Measurements from ENCODE around the gene PARS2.

PARS2 gene

DNA sequence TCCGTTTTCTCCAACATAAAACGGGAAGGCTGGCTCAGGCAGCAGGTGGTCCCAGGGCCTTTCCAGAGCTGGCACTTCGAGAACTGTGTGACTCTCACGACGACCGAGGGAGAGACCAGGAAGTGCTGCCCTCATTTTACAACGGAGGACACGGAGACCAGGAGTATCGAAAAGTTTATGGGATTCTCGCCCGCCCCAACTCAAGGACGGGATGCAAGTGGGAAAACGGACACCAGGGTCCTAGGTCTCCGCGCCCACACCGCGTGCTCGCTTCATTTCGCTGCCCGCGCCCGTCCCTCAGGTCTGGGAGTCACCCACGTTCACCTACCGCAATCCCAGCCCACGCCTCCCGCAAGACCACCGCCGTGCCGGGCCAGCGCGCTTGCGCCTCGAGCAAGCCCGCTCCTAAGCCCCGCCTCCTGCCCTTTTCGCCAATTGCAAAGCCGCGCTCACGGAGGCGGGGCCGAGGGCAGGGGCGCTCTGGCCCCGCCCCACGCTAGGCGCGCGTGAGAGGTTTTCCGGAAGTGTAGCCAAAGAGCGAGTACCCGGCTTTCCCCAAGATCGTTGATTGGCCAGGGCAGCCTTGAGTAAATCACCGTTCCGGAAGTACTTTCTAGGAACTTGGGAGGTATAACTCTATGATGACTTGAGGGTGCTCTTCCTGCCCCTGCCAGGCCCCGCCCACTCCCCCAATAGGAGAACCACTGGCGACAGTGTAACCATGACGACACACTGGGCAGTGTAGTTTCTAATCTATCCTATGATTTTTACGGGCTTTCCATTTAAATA lies at the start of gene PARS2:
TSS of gene PARS2 (minus strand) at position 391 of the 789 bp plus-strand sequence. CDS start 5,362 bp downstream, outside the sequence.
- peak; percentile 99 for DNase-seq (ENCODE audit: low spot score)

DNA sequence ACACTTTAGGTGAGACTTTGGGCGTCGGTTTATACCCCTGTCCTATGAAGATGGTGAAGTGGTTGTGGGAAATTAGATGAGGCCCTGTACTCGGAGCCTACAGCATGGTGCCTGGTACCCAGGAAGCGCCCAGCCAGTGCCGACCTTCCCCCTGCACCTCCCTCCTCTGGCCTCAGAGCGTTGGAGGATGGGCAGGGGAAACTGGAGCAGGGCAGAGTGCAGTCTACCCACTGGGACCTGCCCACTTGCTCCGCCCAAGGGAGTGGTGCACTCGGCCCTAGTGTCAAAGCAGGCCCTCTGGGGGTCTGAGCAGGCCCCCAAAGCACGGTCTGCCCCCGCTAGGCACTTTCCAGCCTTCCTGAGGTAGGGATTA lies 49.8 kb upstream of the PARS2 start:
- no peak for DNase-seq (ENCODE audit: low spot score)

DNA sequence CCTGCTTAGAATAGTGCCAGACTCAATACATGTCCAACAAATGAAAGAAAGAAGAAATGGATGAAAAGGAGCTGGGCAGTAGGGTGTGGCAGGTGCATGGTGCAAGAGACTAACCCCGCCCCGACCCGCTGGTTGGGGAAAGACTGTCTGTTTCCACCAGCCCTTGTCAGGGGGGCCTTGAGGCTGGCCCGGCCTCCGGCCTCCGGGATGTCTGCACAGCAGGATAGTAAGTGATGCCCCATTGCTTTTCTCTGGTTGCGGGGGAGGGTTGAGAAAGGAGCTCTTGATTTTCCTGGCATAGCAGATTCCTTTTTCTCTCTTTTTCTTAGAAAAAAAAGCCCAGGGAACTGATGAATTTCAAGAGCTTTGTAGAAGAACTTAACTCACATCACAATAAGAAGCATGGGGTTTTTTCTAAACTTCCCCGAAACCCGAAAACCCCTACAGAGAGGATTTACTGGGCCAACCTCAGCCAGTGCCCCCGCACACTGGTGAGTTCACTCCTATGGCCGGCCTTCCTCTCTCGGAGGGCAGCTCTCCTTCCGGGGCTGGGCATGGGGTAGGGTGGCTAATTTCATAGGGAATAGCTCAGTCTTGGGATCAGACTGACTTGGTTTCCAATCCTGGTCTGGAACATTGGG lies 49.3 kb upstream of the PARS2 start:
- no peak for DNase-seq (ENCODE audit: low spot score)

DNA sequence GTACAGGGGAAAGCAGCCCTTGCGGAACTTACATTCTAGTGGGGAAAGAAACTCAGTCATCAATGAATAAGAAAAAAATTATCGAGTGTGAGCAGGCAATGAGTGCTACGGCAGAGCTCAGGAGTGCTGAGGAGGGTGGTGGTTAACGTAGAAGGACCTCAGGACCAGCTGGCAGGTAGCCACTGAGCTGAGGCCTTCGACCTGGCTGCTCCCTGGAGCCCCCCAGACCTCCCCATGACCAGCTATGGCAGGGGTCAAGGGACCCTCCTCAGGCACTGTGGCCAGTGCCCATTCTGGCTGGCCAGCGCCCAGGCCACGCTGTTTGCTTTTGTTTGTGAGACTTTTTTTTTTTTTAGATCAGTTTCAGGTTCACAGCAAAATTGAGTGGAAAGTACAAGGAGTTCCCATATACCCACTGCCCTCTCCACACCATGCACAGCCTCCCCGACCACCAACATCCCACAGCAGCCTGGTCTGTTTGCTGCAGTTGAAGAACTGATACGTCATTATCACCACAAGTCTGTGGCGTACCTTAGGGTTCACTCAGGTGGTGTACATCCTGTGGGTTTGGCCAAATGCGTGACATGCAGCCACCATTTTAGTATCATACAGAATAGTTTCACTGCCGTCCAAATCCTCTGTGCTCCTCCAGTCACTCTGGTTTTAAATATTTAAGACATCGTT lies 48.6 kb upstream of the PARS2 start:
- no peak for DNase-seq (ENCODE audit: low spot score)

DNA sequence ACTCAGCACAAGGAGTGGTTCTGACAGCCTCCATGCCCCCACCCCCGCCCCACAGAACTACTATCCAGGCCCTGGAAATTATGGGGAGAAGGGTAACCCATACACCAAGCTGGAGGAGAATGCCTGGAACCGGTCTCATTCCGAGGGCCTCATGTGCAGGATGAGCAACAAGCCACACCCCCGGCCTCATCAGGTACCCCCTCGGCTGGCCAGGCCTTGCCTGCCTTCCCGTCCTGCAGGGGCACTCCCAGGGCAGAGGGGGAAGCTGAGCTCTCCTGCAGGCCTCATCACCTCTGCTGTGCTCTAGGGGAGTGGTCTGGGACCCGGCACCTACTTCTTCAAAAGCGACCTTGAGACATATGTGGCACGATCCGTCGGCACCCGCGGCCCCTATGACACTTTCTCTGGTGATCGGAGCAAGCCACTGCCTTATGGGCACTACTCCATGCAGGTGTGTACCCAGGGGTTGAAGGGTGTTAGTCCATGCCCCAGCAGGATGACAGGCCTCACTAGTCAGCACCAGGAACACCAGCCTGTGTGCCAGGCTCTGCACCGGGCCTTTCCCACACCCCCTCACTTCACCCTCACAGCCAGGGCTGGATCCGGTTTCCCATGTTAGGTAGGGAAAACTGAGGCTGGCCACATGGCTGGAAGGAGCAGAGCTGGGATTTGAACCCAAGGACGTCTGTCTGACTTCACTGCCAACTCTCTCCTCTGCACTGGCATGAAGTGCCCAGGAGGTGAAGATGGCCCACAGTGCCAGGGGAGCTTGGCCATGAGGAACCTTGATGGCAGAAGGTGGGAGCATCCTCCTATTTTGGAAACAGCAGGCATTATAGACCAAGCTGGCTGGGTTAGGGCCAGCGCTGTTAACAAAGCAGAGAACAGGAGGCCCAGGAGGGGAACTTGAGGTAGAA lies 47.7 kb upstream of the PARS2 start:
- DNase-seq (ENCODE audit: low spot score), result no peak

DNA sequence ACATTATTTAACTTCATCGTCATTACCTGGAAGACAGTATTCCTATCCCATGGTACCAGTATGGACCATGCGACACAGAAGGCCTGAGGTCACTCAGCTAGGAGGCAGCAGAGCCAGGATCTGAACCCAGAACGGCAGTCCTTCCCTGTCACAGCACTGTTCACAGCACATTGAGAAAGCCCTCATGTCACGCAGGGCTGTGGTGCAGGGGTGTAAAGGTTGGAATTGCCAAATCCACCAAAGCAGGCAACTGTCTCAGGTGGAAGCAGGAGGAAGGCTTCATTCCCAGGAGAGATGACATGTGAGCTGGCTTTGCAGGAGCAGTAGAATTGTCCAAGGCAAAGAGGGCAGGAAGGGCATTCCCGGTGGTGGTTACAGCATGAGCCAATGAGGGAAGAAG lies 46.7 kb upstream of the PARS2 start:
- no peak for DNase-seq (ENCODE audit: low spot score)

DNA sequence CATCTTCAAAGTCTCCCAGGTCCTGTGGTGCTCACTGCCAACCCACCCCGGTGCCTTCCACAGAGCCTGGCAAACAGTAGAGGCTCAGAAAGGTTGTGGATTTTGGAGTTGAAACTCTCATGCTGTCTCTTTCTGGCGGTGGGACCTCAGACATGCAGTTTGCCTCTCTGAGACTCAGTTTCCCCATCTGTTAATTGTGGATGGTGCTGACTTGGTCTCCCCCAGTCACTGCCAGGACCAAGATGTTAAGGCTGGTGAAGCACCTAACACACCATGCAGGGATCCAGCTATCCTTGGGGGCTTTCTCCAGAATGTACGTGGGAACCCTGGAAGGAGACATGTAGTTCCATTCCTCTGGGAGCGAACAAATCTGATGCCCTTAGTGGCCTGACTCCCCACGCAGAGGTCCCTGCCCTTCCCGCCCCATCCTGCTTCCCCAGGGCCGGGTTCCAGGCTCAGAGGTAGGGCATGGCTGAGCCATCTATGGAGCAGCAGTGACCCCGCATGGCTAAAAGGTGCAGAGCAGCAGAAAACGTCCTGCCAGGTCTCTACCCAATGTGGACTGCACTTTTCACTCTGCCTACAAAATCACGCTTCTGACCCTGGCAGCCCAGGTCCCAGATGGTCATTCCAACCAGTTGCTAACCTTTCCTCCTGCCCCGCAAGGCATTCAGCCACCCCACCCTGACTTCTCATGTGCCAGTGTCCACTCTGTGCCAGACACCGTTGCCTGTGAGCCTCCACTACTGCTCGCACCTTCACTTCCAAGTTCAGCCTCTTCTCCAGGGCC lies 46.0 kb upstream of the PARS2 start:
- peak; percentile 91 for DNase-seq (ENCODE audit: low spot score)

DNA sequence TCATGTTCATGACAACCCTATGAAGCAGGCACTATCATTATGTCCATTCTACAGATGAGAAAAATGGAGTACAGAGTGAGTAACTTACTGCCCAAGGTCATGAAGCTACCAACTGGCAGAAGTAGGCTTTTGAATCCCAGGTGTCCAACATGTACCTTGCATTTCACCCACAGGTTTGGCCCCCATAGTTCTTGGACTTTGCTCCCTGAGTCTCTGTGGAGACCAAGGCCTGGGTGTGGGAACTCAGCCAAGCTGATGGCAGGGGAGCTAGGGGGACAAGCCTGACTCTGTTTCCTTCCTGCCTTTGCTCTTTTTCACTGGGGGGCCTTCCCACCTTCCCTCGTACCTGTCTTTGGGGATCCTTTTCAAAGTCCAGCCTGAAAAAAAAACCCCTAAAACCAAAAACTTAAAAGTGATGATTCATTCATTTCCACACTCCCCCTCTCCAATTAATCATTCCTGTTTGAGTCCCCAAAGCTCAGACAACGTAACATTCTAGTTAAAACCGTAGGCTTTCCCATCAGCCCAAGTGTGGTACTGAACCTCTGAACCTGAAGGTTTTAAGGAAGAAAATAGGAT lies 45.3 kb upstream of the PARS2 start:
- DNase-seq (ENCODE audit: low spot score), result no peak

DNA sequence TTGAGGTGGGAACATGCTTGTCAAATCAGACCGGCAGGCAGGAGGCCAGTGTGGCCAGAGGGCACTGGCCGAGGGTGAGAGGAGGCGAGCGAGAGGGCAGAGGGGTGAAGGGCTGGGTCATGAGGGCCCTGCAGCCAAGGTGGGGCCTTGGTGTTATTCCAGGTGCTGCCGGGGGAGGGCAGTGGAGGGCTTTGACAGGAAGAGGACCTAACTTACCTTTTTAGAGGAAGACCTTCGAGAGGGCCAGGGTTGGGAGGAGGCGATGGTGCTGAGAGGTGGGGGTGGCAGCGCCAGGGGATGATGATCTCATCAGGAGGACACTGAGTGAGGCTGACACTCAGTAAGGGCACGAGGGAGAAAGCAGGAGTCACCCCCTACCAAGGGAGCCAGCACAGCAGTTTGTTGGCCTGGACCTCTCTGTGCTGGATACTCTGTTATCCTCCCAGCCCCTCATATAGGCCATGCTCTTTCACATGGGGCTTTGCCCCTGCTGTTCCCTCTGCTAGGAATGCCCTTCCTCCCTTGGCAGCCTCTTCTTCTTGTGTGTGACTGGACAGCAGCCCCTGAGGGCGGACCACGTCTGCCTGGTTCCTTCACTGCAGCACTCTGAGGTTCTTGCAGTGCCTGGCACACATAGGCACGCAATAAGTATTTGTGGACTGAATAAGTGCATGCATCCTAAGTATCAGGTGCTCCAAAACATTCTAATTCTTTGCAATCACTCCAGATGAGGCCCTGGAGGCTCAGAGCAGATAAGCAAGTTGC lies 44.3 kb upstream of the PARS2 start:
- DNase-seq (ENCODE audit: low spot score), result no peak

DNA sequence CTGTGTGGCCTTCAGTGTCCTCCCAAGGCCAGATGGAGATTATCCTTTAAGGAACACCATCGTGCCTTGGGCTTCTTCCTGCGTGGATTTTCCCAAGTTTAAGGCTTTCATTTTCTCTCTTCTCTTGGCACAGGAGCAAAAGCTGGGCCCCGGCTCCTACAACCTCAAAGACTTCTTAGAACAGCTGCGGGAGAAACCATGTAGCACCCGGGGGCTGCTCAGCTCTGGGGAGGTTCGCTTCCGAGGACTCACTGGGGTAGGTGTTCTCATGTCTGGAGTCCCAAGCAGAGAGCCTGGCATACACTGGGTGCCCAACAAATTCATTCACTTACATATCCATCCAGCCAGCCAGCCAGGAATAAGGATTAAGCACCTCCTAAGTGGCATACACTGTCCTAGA lies 43.4 kb upstream of the PARS2 start:
- no peak for DNase-seq (ENCODE audit: low spot score)

DNA sequence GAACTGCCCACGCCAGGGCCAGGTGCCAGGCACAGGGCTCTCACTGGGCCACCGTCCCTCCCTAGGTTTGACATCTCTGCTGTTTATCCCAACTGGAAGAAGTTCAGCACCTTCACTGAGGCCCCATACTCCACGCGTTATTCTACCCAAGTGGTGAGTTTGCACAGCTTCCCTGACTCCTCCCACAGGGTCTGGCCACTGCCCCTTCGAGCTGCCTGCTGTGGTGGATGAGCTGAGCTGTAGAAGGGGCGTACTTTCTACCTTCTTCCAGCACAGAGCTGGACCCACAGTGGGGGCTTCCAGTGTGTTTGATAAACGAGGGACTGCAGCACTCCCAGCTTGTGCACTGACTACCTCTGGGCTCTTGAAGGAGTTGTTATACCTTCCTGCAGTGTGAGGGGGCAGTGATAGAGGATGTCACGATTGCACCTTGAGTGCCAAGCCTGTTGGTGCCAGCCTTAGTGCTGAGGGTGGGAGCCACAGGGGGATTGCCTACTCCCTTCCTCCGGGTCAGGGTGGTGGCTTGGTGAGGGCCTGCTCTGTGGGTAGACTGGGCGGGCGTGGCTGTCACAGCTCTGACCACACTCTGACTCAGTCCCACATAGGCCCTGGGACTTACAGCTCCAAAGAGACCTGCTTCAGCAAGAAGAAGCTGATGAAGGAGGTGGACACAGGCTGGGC lies 42.7 kb upstream of the PARS2 start:
- peak; percentile 47 for DNase-seq (ENCODE audit: low spot score)

DNA sequence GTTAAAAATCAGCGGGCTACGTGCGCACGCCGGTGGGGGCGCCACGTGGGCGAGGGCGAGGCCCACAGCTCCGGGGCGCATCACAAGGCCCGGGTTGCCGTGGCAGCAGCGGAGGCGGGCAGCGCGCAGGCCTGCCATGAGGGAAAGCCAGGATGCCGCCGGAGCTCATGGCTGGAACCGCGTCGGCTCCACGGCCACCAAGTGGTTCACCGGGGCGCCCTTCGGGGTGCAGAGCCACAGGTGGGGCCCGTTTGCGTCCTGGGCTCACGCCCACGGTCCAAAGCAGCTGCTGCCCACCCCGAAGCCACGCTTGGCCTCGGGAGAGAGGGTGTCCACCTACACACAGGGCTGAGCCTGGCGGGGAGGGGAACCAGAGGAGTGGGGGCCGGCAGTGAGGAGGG lies 41.7 kb upstream of the PARS2 start:
- DNase-seq (ENCODE audit: low spot score), result no peak

DNA sequence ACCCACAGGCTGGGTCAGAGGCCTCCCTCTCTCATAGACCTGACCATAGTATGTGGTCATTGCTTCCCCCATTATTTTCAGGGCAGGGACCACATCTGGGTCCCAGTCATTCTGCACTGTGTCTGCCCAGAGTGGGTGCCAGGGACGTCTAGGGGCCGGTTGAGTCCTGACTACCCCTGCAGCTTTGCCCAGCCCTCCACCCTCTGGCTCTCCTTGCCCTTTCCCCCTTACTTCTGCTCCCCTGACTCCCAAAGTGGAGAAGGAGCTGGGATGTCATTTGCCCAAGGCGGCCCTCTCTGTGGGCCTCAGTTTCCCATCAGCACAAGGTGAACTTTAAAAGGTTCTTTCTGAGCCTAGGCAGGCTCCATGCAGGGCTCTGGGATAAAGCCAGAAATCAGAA lies 41.1 kb upstream of the PARS2 start:
- no peak for DNase-seq (ENCODE audit: low spot score)

DNA sequence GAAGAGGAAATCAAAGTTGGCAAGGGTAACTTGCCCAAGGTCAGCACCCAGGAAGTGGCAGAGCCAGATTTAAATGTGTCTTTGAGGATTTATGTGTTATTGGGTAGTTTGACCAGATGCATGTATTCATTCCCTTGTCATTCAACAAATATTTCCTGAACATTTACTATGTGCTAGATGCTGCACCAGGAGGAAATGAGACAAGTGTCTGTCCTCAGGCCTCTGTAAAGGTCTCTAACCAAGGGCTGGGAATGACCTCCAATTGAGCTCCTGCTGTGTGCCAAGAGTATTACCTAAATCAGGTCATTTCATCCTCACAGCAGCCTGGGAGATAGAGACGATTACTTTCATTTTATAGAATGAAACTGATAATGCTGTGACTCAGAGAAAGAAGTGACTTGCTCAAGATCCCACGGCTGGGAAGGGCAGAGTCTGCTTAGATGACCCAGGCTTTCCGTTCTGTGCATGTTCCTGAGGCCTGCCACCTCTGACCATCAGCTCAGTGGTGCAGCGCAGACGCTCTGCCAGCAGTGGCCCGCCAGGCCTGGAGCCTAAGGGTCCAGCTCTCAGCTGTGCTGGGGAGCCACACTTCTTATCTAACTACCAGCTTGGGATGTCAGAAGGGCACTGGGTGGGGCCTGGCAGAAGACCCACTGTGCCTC lies 40.3 kb upstream of the PARS2 start:
- no peak for DNase-seq (ENCODE audit: low spot score)

DNA sequence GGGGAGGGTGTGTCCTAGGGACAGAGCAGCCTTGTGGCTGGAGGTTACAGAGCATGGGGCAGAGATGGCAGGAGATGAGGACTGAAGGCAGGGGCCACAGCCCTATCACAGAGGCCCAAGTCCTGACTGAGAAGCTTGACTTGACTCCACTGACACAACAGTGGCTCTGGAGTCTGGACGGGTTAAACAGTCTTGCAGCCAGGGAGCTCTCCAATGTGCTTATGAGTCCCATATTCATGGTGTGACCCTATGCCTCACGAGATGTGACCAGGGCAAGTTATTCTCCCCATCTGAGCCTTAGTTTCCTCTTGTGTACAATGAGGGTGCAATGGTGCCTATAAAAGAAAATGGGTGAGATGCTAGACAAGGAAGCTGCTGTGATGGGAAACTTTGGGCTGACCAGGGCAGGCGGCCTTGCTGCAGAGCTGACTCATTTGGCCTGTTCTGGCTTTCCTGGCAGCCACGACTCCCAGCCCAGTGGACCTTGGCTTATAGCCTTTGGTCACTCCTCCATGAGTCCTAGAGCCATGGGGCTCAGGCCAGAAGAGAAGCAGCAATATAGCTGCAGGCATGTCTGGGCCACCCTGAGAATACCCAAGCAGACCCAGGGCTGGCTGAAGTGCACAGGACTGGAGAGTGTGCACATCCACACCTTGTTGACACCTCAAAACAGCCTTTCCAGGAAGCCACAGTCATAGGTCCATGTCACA lies 39.6 kb upstream of the PARS2 start:
- DNase-seq (ENCODE audit: low spot score), result peak; percentile 56

DNA sequence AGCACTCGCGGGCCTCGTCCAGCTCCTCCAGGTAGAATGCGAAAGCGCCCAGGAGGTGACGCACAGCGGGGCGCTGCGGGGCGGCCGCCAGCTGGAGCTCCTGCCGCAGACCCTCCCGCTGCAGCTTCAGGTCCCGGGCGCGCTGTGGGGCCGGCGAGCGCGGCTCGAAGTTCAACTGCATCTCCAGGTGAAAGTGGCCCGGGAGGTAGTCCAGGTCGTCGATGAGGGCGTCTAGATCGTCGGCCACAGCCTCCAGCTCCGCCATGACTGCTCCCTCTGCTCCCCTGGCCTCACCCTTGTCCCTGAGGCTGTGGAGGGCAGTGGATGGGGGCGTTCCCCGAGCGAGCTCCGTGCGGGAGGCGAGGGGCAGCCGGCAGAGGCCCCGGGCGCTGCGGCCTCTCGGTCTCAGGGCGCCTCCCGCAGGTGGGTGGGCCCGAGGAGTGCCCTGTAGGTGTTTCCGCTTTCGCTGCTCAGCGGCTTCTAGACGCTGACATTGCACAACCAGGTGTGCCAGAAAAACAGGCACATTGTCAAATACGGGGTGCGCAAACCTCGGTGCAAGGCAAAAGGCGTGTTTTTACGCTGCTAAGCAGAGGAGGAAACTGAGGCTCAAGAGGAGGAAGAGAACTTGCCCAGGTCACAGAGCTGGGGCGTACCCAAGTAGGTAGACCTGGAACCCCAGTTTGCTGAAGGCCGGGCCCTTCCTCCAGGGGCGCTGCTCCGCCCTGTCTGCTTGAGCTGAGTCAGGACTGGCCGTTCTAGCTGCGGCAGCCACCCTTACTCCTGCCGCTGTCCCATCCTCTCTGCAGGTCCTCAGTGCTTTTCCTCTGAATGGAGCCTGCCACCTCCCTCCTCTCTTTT lies 36.8 kb upstream of the PARS2 start, which contains the start of gene TTC22:
TSS of gene TTC22 (minus strand) at position 425 of the 861 bp plus-strand sequence. CDS start at position 265, 160 bp downstream.
- peak; percentile 47 for DNase-seq (ENCODE audit: low spot score)

All from GM03348 (cell line).